ENCODE data around the gene ARL15. TPM values are rescaled to one million over a fixed set of nuclear protein-coding genes. Genes with fewer than 3 reads are reported as not detected.
A peak's percentile ranks its signal among the peaks of the same experiment; 100 is the strongest.

ARL15 gene
- total and polyA plus RNA-seq, 2 experiments from 2014 or later: 7.8 to 9.9 TPM

DNA sequence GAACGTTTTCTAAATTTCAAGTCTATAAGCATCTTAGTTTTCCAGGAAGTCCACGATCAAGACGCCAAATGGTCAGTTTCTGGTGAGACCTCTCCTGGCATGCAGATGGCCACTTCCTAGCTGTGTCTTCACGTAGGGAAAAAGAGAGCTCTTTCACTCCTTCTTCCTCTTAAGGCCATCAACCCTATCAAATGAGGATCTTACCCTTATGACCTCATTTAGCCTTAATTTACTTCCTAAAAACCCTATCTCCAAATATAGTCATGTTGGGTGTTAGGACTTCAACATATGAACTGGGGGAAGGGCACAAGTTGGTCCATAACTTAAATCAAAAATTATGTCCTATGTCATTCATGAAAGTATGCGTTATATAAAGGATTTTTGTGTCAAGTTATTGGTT, 229.5 kb downstream of the ARL15 start:
- in situ Hi-C loops (cut with MboI): no loop called here
- DNase-seq: no peak
- 92 to 95% methylated on average over 5 of the region's 5 CpGs for WGBS, 2 experiments (ENCODE audit: low coverage in 1 of 2, low lambda C conversion rate in 2 of 2, missing lambda C conversion rate in 2 of 2)
- Histone ChIP-seq H3K79me2 (ENCODE audit: insufficient read depth) (no peaks in the 10 kb centered on the region), H3F3A (ENCODE audit: insufficient read depth) (no peaks in the 10 kb centered on the region), H3K9ac (no peak overlapping the region), H3K9me3 (ENCODE audit: low read depth) (no peaks in the 10 kb centered on the region), H3K27ac (no peak overlapping the region), H3K9me2 (ENCODE audit: insufficient read depth) (no peaks in the 10 kb centered on the region), H3K4me2 (ENCODE audit: unreplicated experiment) (no peak overlapping the region), H3K27me3 (replicated peaks; ENCODE audit: insufficient read depth) (no peaks in the 10 kb centered on the region), H3K4me3 (no peak overlapping the region), H3K36me3 (ENCODE audit: low read depth) (no peaks in the 10 kb centered on the region), H2AFZ (no peak overlapping the region), H4K20me1 (ENCODE audit: insufficient read depth) (no peaks in the 10 kb centered on the region), H3K4me1 (ENCODE audit: insufficient read depth) (no peaks in the 10 kb centered on the region)
- TF ChIP-seq EZH2 (IDR thresholded peaks at IDR 0.05; ENCODE audit: insufficient read depth, poor library complexity, severe bottlenecking) (no peak), EZH2phosphoT487 (IDR thresholded peaks at IDR 0.05; ENCODE audit: insufficient read depth, low read depth) (no peak)

DNA sequence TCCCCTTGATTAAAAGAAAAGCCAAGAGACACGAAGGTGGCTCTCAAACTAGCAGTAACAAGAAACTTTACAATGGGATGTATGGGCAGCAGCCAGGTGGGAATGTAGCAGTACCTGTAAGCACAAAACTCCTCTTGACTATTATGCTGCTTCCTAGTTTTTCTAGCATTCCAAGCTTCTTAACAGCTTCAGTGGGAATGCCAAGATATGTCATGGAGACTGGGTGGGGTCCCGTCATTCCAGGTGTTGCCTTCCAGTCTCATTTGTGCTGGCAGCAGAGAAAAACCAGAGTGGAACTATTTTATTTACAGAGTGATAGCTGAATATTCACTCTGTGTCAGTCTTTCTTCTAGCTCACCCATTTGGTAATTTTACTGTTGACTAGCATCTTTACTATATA, 236.6 kb downstream of the ARL15 start:
- Histone ChIP-seq H3K4me1 (ENCODE audit: insufficient read depth) (0 out of 2 replicates have a peak, but pooled peaks cover 6% of the 10 kb centered on the region), H3K9me2 (ENCODE audit: insufficient read depth) (no peaks in the 10 kb centered on the region), H3K4me2 (ENCODE audit: unreplicated experiment) (no peak overlapping the region), H3K9me3 (ENCODE audit: low read depth) (peaks cover 4% of the 10 kb centered on the region), H4K20me1 (ENCODE audit: insufficient read depth) (no peaks in the 10 kb centered on the region), H3K36me3 (ENCODE audit: low read depth) (no peaks in the 10 kb centered on the region), H3K9ac (no peak overlapping the region), H2AFZ (no peak overlapping the region), H3K79me2 (ENCODE audit: insufficient read depth) (no peaks in the 10 kb centered on the region), H3K27ac (no peak overlapping the region), H3K27me3 (replicated peaks; ENCODE audit: insufficient read depth) (no peaks in the 10 kb centered on the region), H3K4me3 (no peak overlapping the region), H3F3A (ENCODE audit: insufficient read depth) (no peaks in the 10 kb centered on the region)
- TF ChIP-seq EZH2phosphoT487 (IDR thresholded peaks at IDR 0.05; ENCODE audit: insufficient read depth, low read depth) (no peak), EZH2 (IDR thresholded peaks at IDR 0.05; ENCODE audit: insufficient read depth, poor library complexity, severe bottlenecking) (no peak)
- no peak for DNase-seq
- in situ Hi-C loops (cut with MboI): no loop called here
- WGBS, 2 experiments (ENCODE audit: low coverage in 1 of 2, low lambda C conversion rate in 2 of 2, missing lambda C conversion rate in 2 of 2): 59 to 68% methylated on average over 2 of the region's 2 CpGs

DNA sequence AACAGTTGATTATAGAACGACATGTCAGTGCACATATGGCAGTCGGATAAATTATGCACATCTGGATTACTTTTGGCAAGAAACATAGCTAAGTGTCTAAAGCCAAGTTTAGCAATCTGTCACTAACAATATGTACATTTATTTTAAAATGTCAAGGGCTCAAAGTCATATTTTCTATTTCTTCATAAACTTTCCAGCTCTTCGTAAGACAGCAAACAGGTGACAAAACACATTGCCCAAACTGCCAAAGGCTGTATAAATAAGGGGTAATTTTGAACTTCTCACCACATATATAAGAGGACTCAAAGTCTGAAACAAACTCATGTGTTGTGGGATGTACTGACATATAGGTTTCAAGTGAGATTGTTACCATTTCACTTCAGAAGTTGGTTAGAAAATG, 237.2 kb downstream of the ARL15 start:
- no peaks in the 10 kb centered on the region for H3K79me2 ChIP-seq (ENCODE audit: insufficient read depth)
- H3K9me3 ChIP-seq (ENCODE audit: low read depth): peaks cover 4% of the 10 kb centered on the region
- H2AFZ ChIP-seq: no peak overlapping the region
- TF ChIP-seq EZH2phosphoT487 (IDR thresholded peaks at IDR 0.05; ENCODE audit: insufficient read depth, low read depth): no peak
- no peak for TF ChIP-seq EZH2 (IDR thresholded peaks at IDR 0.05; ENCODE audit: insufficient read depth, poor library complexity, severe bottlenecking)
- no peaks in the 10 kb centered on the region for H4K20me1 ChIP-seq (ENCODE audit: insufficient read depth)
- no peaks in the 10 kb centered on the region for H3F3A ChIP-seq (ENCODE audit: insufficient read depth)
- no peaks in the 10 kb centered on the region for H3K27me3 ChIP-seq (replicated peaks; ENCODE audit: insufficient read depth)
- no peaks in the 10 kb centered on the region for H3K9me2 ChIP-seq (ENCODE audit: insufficient read depth)
- H3K4me3 ChIP-seq: no peak overlapping the region
- no peak overlapping the region for H3K27ac ChIP-seq
- H3K36me3 ChIP-seq (ENCODE audit: low read depth): no peaks in the 10 kb centered on the region
- 0 out of 2 replicates have a peak, but pooled peaks cover 6% of the 10 kb centered on the region for H3K4me1 ChIP-seq (ENCODE audit: insufficient read depth)
- DNase-seq: no peak
- H3K9ac ChIP-seq: no peak overlapping the region
- in situ Hi-C loops (cut with MboI): no loop called here
- 53 to 57% methylated on average over 3 of the region's 3 CpGs for WGBS, 2 experiments (ENCODE audit: low coverage in 1 of 2, low lambda C conversion rate in 2 of 2, missing lambda C conversion rate in 2 of 2)
- no peak overlapping the region for H3K4me2 ChIP-seq (ENCODE audit: unreplicated experiment)

DNA sequence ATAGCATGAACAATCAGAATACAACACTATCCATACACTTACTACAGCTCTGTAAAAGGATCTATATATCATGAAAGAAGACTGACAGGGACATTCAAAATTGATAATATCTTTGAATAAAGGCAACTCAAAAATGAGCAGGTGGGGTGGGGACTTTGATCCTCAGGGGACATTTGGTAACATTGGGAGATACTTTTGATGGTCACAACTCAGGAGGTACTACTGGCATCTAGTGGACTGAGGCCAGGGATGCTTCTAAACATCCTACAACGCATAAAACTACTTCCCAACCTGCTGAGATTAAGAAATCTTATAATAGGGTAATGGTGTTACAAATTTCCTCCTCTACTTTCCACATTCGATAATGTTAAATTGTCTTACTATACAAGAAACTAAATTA, 243.9 kb downstream of the ARL15 start:
- H3K36me3 ChIP-seq (ENCODE audit: low read depth): no peaks in the 10 kb centered on the region
- H4K20me1 ChIP-seq (ENCODE audit: insufficient read depth): no peaks in the 10 kb centered on the region
- H3K9me2 ChIP-seq (ENCODE audit: insufficient read depth): no peaks in the 10 kb centered on the region
- H3K27ac ChIP-seq: no peak overlapping the region
- no peaks in the 10 kb centered on the region for H3K9me3 ChIP-seq (ENCODE audit: low read depth)
- peaks cover 37% of the 10 kb centered on the region for H3F3A ChIP-seq (ENCODE audit: insufficient read depth)
- H3K4me3 ChIP-seq: no peak overlapping the region
- no peaks in the 10 kb centered on the region for H3K79me2 ChIP-seq (ENCODE audit: insufficient read depth)
- no peaks in the 10 kb centered on the region for H3K27me3 ChIP-seq (replicated peaks; ENCODE audit: insufficient read depth)
- TF ChIP-seq EZH2phosphoT487 (IDR thresholded peaks at IDR 0.05; ENCODE audit: insufficient read depth, low read depth): no peak
- no peak for TF ChIP-seq EZH2 (IDR thresholded peaks at IDR 0.05; ENCODE audit: insufficient read depth, poor library complexity, severe bottlenecking)
- no peak for DNase-seq
- in situ Hi-C loops (cut with MboI): no loop called here
- H3K9ac ChIP-seq: no peak overlapping the region
- peaks cover 35% of the 10 kb centered on the region for H3K4me1 ChIP-seq (ENCODE audit: insufficient read depth)
- H2AFZ ChIP-seq: no peak overlapping the region
- 97 to 100% methylated on average over 2 of the region's 2 CpGs for WGBS, 2 experiments (ENCODE audit: low coverage in 1 of 2, low lambda C conversion rate in 2 of 2, missing lambda C conversion rate in 2 of 2)
- no peak overlapping the region for H3K4me2 ChIP-seq (ENCODE audit: unreplicated experiment)

DNA sequence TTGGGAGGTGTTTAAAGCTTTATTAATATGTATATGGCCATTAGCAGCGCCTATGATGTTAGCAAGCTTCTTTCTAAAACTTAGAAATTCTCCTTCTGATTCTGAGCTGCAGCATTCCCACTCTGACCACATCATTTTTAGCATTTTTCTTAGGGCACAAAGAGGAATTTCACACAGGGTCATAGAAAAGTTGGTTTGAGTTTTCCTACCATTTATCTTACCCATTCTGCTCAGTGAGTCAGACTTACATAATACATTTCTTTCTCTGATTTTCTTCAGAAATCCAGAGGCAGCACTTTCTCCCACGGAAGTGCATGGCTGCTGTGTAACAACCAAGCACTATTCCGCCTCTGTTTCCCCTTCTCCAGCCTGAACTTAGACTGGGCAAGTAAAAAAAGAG, 246.6 kb downstream of the ARL15 start:
- Histone ChIP-seq H3K27me3 (replicated peaks; ENCODE audit: insufficient read depth) (no peaks in the 10 kb centered on the region), H3K4me1 (ENCODE audit: insufficient read depth) (peaks cover 36% of the 10 kb centered on the region), H3K36me3 (ENCODE audit: low read depth) (no peaks in the 10 kb centered on the region), H3K4me2 (ENCODE audit: unreplicated experiment) (peak overlapping the region; percentile 75), H2AFZ (no peak overlapping the region), H3K27ac (peak overlapping the region; percentile 86), H4K20me1 (ENCODE audit: insufficient read depth) (no peaks in the 10 kb centered on the region), H3K4me3 (peak overlapping the region; percentile 55), H3K9me2 (ENCODE audit: insufficient read depth) (no peaks in the 10 kb centered on the region), H3K9me3 (ENCODE audit: low read depth) (no peaks in the 10 kb centered on the region), H3K79me2 (ENCODE audit: insufficient read depth) (no peaks in the 10 kb centered on the region), H3F3A (ENCODE audit: insufficient read depth) (peaks cover 37% of the 10 kb centered on the region), H3K9ac (peak overlapping the region; percentile 60)
- WGBS, 2 experiments (ENCODE audit: low coverage in 1 of 2, low lambda C conversion rate in 2 of 2, missing lambda C conversion rate in 2 of 2): 55 to 65% methylated on average over 3 of the region's 3 CpGs
- in situ Hi-C loops (cut with MboI): no loop called here
- TF ChIP-seq EZH2phosphoT487 (IDR thresholded peaks at IDR 0.05; ENCODE audit: insufficient read depth, low read depth) (no peak), EZH2 (IDR thresholded peaks at IDR 0.05; ENCODE audit: insufficient read depth, poor library complexity, severe bottlenecking) (no peak)
- peak; percentile 84 for DNase-seq
